B cell (primary cell): Measurements from ENCODE around the gene CAP1. TPM values are rescaled to one million over a fixed set of nuclear protein-coding genes. Genes with fewer than 3 reads are reported as not detected.

Experiments used
- ATAC-seq: fragments of 200-7000 bp; cut with Tn5 transposase; one replicate; pipeline ENCODE4 v1.10.0; 2021; ENCODE audit warnings: low read depth, mild to moderate bottlenecking, moderate number of reproducible peaks, moderate library complexity
- CTCF ChIA-PET: fragments of 350-600 bp; sonication (Branson Sonifier 250); formaldehyde crosslinking; loops from one replicate; lab custom pipeline; 2021; ENCODE audit warnings: antibody characterized with exemption, inconsistent platforms; lab: Charles Lee
- POLR2A ChIA-PET: fragments of 350-600 bp; sonication (Branson Sonifier 250); formaldehyde crosslinking; loops from one replicate; lab custom pipeline; 2021; ENCODE audit warnings: antibody characterized with exemption; lab: Charles Lee
- DNase-seq: peaks from one replicate; pipeline ENCODE4 v3.0.0; 2013
- H2AFZ ChIP-seq: 2 replicates; pipeline ENCODE4 v1.6.1; 2012; ENCODE audit warnings: mild to moderate bottlenecking, low read depth, low read length; ENCODE audit not compliant: insufficient read depth, poor library complexity, severe bottlenecking
- H3K27ac ChIP-seq, 2 donors: 1 replicate in 1 of 2; 2 replicates in 1 of 2; pipeline ENCODE4 v1.5.1; 2012 to 2013; ENCODE audit warnings: low read length in 2 of 2, mild to moderate bottlenecking in 2 of 2, moderate library complexity in 1 of 2
- H3K27me3 ChIP-seq, 4 experiments: fragments of 200-600 bp in 1 of 4; sonication (generic) in 1 of 4; replicated peaks in 1 of 4; 1 replicate in 2 of 4; 2 replicates in 2 of 4; pipeline versions ENCODE4 v1.6.1 to v1.7.0; 2013 to 2016; ENCODE audit warnings: low read length in 3 of 4, mild to moderate bottlenecking in 2 of 4, mixed read lengths in 1 of 4, moderate library complexity in 1 of 4; ENCODE audit not compliant: insufficient read depth in 4 of 4, control insufficient read depth in 3 of 4; ENCODE audit errors: control extremely low read depth in 1 of 4
- H3K36me3 ChIP-seq, 2 experiments: replicated peaks in 1 of 2; 1 replicate in 1 of 2; 2 replicates in 1 of 2; pipeline versions ENCODE4 v1.6.1 to v1.7.1; 2013; ENCODE audit warnings: low read length in 1 of 2; ENCODE audit not compliant: insufficient read depth in 2 of 2, control insufficient read depth in 1 of 2; ENCODE audit errors: control extremely low read depth in 1 of 2, extremely low read depth in 1 of 2
- H3K4me1 ChIP-seq, 2 donors: fragments of 200-600 bp in 1 of 2; sonication (generic) in 1 of 2; 1 replicate in 1 of 2; 2 replicates in 1 of 2; pipeline versions ENCODE4 v1.5.1 to v1.6.1; 2013 to 2017; ENCODE audit warnings: low read length in 2 of 2; ENCODE audit not compliant: control insufficient read depth in 2 of 2, insufficient read depth in 2 of 2
- H3K4me2 ChIP-seq: replicated peaks from 2 replicates; pipeline ENCODE3; 2012; ENCODE audit warnings: mild to moderate bottlenecking, low read depth, low read length; ENCODE audit not compliant: poor library complexity, severe bottlenecking
- H3K4me3 ChIP-seq, 5 experiments: fragments of 200-600 bp in 1 of 5; sonication (generic) in 1 of 5; 1 replicate in 3 of 5; 2 replicates in 2 of 5; pipeline versions ENCODE4 v1.5.1 to v1.7.0; 2011 to 2016; ENCODE audit warnings: low read length in 4 of 5, mild to moderate bottlenecking in 4 of 5, low read depth in 2 of 5, control low read depth in 1 of 5, moderate library complexity in 1 of 5; ENCODE audit not compliant: insufficient read depth in 1 of 5; ENCODE audit errors: control extremely low read depth in 1 of 5, extremely low read depth in 1 of 5
- H3K79me2 ChIP-seq: fragments of 200-600 bp; sonication (generic); one replicate; pipeline ENCODE4 v1.6.0; 2016; ENCODE audit warnings: low read length; ENCODE audit not compliant: control insufficient read depth, insufficient read depth
- H3K9ac ChIP-seq: fragments of 200-600 bp; sonication (generic); 2 replicates; pipeline ENCODE4 v1.6.1; 2017; ENCODE audit warnings: mild to moderate bottlenecking, low read length, moderate library complexity
- H3K9me3 ChIP-seq, 3 donors: one replicate each; pipeline versions ENCODE4 v1.6.1 to v1.7.1; 2013; ENCODE audit warnings: low read length in 2 of 3; ENCODE audit not compliant: control insufficient read depth in 2 of 3, insufficient read depth in 1 of 3; ENCODE audit errors: control extremely low read depth in 1 of 3
- H4K20me1 ChIP-seq: 2 replicates; pipeline ENCODE4 v1.6.0; 2012; ENCODE audit warnings: mild to moderate bottlenecking, low read length; ENCODE audit not compliant: insufficient read depth, control insufficient read depth, poor library complexity, severe bottlenecking
- H3K27ac Mint-ChIP-seq: one replicate; pipeline ENCODE4 v1.8.0; 2021; ENCODE audit warnings: mixed read lengths
- H3K27me3 Mint-ChIP-seq: one replicate; pipeline ENCODE4 v1.8.0; 2021; ENCODE audit warnings: mixed read lengths
- H3K4me1 Mint-ChIP-seq: one replicate; pipeline ENCODE4 v1.8.0; 2021; ENCODE audit warnings: mixed read lengths
- H3K4me3 Mint-ChIP-seq: one replicate; pipeline ENCODE4 v1.8.0; 2021; ENCODE audit warnings: mixed read lengths
- H3K9me3 Mint-ChIP-seq: one replicate; pipeline ENCODE4 v1.8.0; 2022; ENCODE audit warnings: mixed read lengths; ENCODE audit not compliant: insufficient read depth
- EZH2 ChIP-seq: IDR thresholded peaks from 2 replicates; pipeline ENCODE4 v1.6.1; 2012; ENCODE audit warnings: borderline replicate concordance, low read depth, mild to moderate bottlenecking, moderate library complexity, low read length; ENCODE audit not compliant: insufficient read depth, poor library complexity, severe bottlenecking
- WGBS: methylation state at CpG from one replicate; pipeline ENCODE4 v1.1.5; 2013; ENCODE audit warnings: missing lambda C conversion rate; ENCODE audit not compliant: insufficient coverage; 5-methylcytosine and 5-hydroxymethylcytosine counted together
- intact Hi-C: fragments of 100-400 bp; cut with micrococcal nuclease; formaldehyde crosslinking; loops from one replicate; pipeline ENCODE4 v1.10.0; 2022
- polyA plus RNA-seq: library from polyadenylated mRNA; depleted of rRNA; stranded (reverse); fragments of >200 nt; gene quantifications from 2 replicates; pipeline ENCODE4 v1.2.3, GENCODE V29; 2012
- total RNA-seq, 2 donors: library from RNA; stranded (reverse); fragments of 120-200 nt in 1 of 2; gene quantifications; 1 replicate in 1 of 2; 2 replicates in 1 of 2; pipeline versions ENCODE4 v1.2.3 to v1.2.4, GENCODE V29; 2013 to 2022
- TF ChIP-seq, protein P1 (sequence below): fragments of 200-600 bp; IDR thresholded peaks from one replicate; pipeline ENCODE4 v1.8.0; 2022; ENCODE audit warnings: antibody characterized with exemption, mild to moderate bottlenecking

CAP1 gene
- total and polyA plus RNA-seq, 2 donors (not counting 1 experiment from before 2014, with no cell fraction given) = 175 to 203 TPM

DNA sequence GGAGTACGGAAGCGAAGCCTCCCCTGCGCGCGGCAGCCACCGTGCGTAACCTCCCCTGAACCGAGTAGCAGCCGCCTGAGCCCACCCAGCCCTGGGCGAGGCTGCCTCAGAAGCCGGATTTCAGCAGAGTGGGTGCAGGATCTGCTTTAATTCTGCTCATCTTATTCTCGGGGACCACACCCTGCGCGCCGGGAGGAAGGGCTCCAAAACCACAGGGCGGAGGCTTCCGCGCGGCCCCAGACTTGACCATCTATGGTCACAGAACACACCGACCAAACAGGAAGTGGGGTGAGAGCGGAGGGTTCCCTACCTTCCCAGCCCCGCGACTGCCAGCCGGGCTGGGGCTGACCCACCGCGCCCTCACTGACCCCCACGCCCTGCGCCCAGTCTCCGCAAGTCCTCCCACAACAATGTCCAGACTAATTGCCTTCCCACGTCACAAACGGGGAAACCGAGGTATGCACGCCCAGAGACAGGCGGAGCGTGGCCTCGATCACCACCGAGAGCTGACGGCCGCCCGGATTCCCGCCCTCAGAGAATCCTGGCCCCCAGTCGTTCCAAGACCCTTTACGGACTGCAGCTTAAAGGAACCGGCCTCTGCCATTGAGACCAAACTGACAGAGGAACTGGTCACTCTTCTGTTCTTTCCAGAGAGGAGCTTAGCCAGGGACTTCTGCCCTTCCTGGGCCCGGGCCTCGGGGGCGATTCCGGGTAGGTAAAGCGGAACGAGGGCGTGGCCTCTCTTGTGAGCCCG is 595 bp upstream of the CAP1 start:
- 0% methylated on average over 47 of the region's 52 CpGs for WGBS

More for the DNA sequence above, 595 bp upstream of the CAP1 start:
- H3K36me3 ChIP-seq = peaks cover 0 to 6% of the 10 kb centered on the region in 2 experiments
- peak overlapping the region; percentile 83 for H2AFZ ChIP-seq
- Mint-ChIP-seq H3K4me1 (peaks cover 67% of the 10 kb centered on the region), H3K4me3 (peak overlapping the region; percentile 99), H3K27me3 (no peaks in the 10 kb centered on the region), H3K27ac (peak overlapping the region; percentile 100), H3K9me3 (no peaks in the 10 kb centered on the region)
- H3K4me3 ChIP-seq = peak overlapping the region; percentile 88 to 100 (median 89)
- intact Hi-C loops = loop anchor here (1.0 to 5.0 kb wide), 8 partner anchors 25 to 667 kb away; partner anchors contain the start of genes MFSD2A, PPIE, PPT1 and RLF
- H3K27ac ChIP-seq = peak overlapping the region; percentile 91 to 98
- no peaks in the 10 kb centered on the region for H3K9me3 ChIP-seq
- POLR2A ChIA-PET = interaction anchor here (0.6 to 2.9 kb wide), 10 partner anchors 14 to 651 kb away, joined by 3 to 24 read pairs (median 4); partner anchors contain the start of genes MFSD2A and NFYC
- peaks cover 37% of the 10 kb centered on the region for H4K20me1 ChIP-seq
- peak overlapping the region; percentile 86 for H3K9ac ChIP-seq
- CTCF ChIA-PET = interaction anchor here (0.9 to 3.0 kb wide), 20 partner anchors 8 to 299 kb away, joined by 3 to 15 read pairs (median 6); partner anchors contain the start of gene PPT1
- H3K4me2 ChIP-seq = peak overlapping the region; percentile 89
- TF ChIP-seq, protein P1, sequence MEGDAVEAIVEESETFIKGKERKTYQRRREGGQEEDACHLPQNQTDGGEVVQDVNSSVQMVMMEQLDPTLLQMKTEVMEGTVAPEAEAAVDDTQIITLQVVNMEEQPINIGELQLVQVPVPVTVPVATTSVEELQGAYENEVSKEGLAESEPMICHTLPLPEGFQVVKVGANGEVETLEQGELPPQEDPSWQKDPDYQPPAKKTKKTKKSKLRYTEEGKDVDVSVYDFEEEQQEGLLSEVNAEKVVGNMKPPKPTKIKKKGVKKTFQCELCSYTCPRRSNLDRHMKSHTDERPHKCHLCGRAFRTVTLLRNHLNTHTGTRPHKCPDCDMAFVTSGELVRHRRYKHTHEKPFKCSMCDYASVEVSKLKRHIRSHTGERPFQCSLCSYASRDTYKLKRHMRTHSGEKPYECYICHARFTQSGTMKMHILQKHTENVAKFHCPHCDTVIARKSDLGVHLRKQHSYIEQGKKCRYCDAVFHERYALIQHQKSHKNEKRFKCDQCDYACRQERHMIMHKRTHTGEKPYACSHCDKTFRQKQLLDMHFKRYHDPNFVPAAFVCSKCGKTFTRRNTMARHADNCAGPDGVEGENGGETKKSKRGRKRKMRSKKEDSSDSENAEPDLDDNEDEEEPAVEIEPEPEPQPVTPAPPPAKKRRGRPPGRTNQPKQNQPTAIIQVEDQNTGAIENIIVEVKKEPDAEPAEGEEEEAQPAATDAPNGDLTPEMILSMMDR = no peak
- TF ChIP-seq EZH2 = no peak
- no peaks in the 10 kb centered on the region for H3K27me3 ChIP-seq
- DNase-seq = peak; percentile 85
- peaks cover 44% of the 10 kb centered on the region for H3K79me2 ChIP-seq
- H3K4me1 ChIP-seq = peaks cover 68 to 82% of the 10 kb centered on the region in 2 donors
- peak; percentile 54 for ATAC-seq
